Measurements from ENCODE around the gene ZNF213.

- TF ChIP-seq CSDC2 (CRISPR knock-in tag; IDR thresholded peaks at IDR 0.05): no peak
- no peak for TF ChIP-seq ZNF70 (CRISPR knock-in tag; IDR thresholded peaks at IDR 0.05)
Measured at GRCh38 chr16:3118846-3119245, 16.0 kb upstream of the ZNF213 start.
